Epithelial cell of proximal tubule (primary cell): ENCODE data around the gene ENO4. TPM values are rescaled to one million over a fixed set of nuclear protein-coding genes. Genes with fewer than 3 reads are reported as not detected.
A peak's percentile ranks its signal among the peaks of the same experiment; 100 is the strongest.

Experiments used
- DNase-seq: peaks from one replicate; pipeline ENCODE4 v3.0.0-alpha.2; 2011; ENCODE audit warnings: low read depth
- H3K4me3 ChIP-seq: 2 replicates; pipeline ENCODE4 v1.5.1; 2011; ENCODE audit warnings: low read depth, mild to moderate bottlenecking, low read length
- total RNA-seq: library from RNA; depleted of rRNA; stranded (reverse); fragments of >200 nt; gene quantifications from 2 replicates; pipeline ENCODE4 v1.2.3, GENCODE V29; 2015
- TF ChIP-seq, protein P1 (sequence below): conservative IDR thresholded peaks from 2 replicates; pipeline ENCODE4 v1.5.1; 2012; ENCODE audit warnings: low read depth, mild to moderate bottlenecking, low read length

The ENO4 gene
- total RNA-seq, 1 donor from 2014 or later = not detected

DNA sequence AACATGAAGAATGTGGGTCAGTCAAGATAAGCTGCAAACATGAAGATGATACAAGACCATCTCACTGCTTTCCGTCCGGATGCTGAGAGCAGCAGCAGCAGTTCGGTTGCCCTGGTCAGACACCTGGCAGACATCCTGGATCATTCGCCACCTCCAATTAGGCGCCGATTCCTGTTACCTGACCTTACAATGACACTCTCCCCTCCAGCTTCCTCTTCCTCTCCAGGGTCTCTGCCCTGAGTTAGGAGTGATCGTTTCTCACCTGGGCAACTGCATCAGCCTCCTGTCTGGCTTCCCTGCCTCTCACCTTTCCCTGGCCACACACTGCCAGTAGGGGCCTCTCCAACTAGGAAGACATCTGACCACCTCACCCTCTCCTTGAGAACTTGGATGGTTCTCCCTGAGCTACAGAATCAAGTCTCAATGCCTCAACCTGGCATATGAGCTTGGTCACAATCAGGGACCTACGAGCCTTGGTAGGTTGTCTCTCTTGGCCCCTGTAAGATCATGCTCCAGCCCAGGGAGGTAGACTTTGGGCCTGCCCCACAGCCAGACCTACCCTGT, 31.4 kb upstream of the ENO4 start:
- no peak overlapping the region for H3K4me3 ChIP-seq
- no peak for DNase-seq
- TF ChIP-seq, protein P1, sequence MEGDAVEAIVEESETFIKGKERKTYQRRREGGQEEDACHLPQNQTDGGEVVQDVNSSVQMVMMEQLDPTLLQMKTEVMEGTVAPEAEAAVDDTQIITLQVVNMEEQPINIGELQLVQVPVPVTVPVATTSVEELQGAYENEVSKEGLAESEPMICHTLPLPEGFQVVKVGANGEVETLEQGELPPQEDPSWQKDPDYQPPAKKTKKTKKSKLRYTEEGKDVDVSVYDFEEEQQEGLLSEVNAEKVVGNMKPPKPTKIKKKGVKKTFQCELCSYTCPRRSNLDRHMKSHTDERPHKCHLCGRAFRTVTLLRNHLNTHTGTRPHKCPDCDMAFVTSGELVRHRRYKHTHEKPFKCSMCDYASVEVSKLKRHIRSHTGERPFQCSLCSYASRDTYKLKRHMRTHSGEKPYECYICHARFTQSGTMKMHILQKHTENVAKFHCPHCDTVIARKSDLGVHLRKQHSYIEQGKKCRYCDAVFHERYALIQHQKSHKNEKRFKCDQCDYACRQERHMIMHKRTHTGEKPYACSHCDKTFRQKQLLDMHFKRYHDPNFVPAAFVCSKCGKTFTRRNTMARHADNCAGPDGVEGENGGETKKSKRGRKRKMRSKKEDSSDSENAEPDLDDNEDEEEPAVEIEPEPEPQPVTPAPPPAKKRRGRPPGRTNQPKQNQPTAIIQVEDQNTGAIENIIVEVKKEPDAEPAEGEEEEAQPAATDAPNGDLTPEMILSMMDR = no peak

DNA sequence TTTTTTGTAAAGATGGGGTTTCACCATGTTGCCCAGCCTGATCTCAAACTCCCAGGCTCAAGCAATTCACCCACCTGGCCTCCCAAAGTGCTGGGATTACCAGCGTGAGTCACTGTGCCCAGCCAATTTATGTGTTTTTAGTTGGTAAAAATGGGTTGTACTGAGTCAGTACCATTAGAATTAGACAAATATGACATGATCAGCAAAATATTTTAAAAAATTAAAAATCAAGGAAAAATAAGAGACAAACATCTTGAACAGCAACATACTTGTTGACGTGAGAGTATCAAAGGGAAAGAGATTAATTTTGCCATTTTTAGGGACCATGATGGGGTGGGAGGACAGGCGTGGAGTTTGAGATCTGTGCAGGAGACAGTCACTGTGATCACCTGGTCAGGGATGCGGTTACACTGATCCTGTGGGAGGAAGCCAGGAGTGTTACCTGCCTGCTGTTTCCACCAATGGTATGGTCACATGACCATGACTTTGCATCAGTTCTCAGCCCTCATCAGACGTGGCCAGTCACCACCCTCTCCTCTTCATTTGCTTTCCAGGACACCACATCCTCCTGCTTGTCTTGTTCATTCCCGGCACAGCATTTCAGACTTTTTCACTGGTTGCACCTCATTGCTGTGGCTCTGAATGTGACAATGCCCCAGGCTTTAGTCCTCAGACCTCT, 29.2 kb upstream of the ENO4 start:
- TF ChIP-seq, protein P1 = no peak
- no peak for DNase-seq
- H3K4me3 ChIP-seq = no peak overlapping the region

DNA sequence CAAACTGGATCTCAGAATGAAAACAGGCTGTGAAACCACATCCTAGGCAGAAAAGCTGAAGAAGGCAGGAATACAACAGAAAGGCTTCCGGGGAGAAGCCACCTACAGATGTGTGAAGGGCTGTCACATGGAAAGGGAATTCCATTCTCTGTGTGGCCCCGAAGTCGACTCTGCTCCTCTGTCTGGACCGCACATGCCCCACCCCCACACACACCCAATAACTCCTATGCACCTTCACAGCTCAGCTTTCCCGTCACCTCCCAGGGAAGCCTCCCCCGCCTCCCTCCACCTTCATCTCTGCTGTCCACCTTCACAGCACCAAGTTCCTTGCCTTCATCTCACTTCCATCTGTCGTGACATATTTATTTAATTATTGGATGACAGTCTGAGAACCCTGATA, 23.4 kb upstream of the ENO4 start:
- no peak for DNase-seq
- H3K4me3 ChIP-seq = no peak overlapping the region
- TF ChIP-seq, protein P1 = no peak

DNA sequence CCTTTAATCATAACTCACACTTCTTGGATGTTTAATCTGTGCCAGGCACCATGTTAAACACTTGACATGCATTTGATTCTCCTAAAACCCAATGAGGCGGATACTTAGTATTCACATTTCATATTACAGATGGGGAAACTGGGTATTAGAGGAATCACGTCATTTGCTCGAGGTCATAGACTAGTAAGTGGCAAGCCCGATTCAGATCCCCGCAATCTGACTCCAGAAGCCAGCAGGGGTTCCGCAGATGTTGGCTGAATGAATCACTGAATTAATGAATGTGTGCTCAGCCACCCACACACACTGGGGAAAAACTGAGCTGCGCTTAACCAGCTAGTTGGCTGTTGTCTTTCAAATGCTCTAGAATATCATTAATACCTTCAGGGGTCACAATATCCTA, 22.5 kb upstream of the ENO4 start:
- TF ChIP-seq, protein P1 = no peak
- no peak overlapping the region for H3K4me3 ChIP-seq
- DNase-seq = peak; percentile 41

DNA sequence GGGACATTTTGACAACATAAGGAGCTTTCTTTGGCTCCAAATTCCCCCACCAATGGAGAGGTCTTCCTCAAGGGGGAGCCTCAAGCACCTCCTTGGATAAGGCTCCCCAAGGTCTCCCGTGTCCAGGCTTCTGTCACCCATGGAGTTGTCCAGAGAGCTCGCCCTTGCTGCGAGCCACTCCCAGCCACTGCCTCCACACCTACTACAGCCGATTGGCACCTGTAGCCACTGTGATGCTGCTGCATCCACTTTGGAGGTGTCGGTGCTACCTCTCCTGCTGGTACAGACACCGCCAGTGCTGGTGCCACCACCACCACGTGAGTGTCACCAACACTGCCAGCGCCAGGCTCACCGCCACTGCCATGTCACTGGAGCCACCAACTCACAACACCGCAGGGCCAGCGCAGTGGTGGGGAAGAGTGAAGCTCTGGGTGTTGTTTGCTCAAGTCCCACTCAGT, 22.1 kb upstream of the ENO4 start:
- no peak for DNase-seq
- TF ChIP-seq, protein P1 = peak; percentile 28
- H3K4me3 ChIP-seq = no peak overlapping the region

DNA sequence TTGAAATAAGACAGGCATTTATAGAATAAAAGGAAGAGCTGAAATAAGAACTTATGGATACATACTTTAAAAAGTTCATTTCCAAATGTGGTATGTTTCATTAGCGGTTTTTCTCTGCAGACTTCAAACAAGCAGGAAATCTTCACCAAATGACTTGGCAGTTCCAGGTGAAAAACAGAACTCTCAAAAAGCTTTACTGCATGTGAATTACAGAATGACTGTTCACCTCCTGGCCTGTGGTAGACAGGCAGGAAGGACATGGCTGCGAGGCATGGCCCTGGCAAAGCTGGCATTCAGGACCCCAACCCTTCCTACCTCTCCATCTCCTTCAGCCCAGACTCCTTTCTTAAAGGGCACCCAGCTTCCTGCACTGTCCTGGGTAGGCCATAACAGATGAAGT, 21.2 kb upstream of the ENO4 start:
- DNase-seq = no peak
- TF ChIP-seq, protein P1 = no peak
- H3K4me3 ChIP-seq = no peak overlapping the region

DNA sequence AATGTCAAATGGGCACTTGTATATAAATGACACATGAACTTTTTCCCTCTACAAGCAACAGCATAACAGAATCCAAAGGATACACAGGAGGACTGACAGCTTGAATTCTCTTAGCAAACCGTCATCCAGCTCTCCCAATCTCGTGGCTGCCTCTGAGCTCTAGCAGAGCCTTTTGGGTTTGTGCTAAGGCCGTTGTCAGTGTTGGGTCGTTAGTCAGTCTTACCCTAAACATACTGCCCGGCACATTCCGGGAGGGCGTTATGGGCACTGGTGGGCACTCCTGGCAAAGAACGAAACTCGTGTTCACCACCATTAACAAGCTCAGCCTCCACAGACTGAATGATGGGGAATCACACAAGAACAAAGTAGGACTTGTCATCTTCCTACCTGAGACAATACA, 19.6 kb upstream of the ENO4 start:
- TF ChIP-seq, protein P1 = no peak
- no peak for DNase-seq

More for the DNA sequence above, 19.6 kb upstream of the ENO4 start:
- no peak overlapping the region for H3K4me3 ChIP-seq
